AG04450 (cell line): ENCODE measurements around the gene NBEAL2. TPM values are rescaled to one million over a fixed set of nuclear protein-coding genes. Genes with fewer than 3 reads are reported as not detected.

Source experiments
- CTCF ChIA-PET: fragments of 300-600, 350-600 bp; formaldehyde crosslinking; extraction: SDS; loops from one replicate; lab custom pipeline; 2022; ENCODE audit warnings: antibody characterized with exemption, inconsistent platforms; lab: Charles Lee
- POLR2A ChIA-PET: fragments of 350-600 bp; formaldehyde crosslinking; extraction: SDS; loops from one replicate; lab custom pipeline; 2021; ENCODE audit warnings: antibody characterized with exemption, inconsistent platforms; lab: Yijun Ruan, JAX
- DNase-seq: peaks from one replicate; pipeline ENCODE4 v3.0.0-alpha.2; 2011; ENCODE audit warnings: low read depth, low spot score
- H3K27ac ChIP-seq: one replicate; pipeline ENCODE4 v1.5.1; 2012; ENCODE audit warnings: low read depth, low read length, control low read depth
- H3K27me3 ChIP-seq: one replicate; pipeline ENCODE4 v1.6.0; 2012; ENCODE audit warnings: low read length; ENCODE audit not compliant: control insufficient read depth, insufficient read depth
- H3K4me3 ChIP-seq: 2 replicates; pipeline ENCODE4 v1.5.1; 2011; ENCODE audit warnings: mild to moderate bottlenecking, low read depth, low read length, control low read depth
- H3K9me3 ChIP-seq: 2 replicates; pipeline ENCODE4 v1.5.1; 2012; ENCODE audit warnings: low read length; ENCODE audit not compliant: control insufficient read depth, insufficient read depth
- CTCF ChIP-seq: IDR thresholded peaks from 2 replicates; pipeline ENCODE4 v1.5.1; 2011; ENCODE audit warnings: low read depth, low read length, control low read depth, inconsistent platforms
- polyA plus RNA-seq: library from polyadenylated mRNA; depleted of rRNA; stranded (reverse); fragments of >200 nt; gene quantifications from 2 replicates; pipeline ENCODE4 v1.2.3, GENCODE V29; 2011

Gene NBEAL2
- polyA plus RNA-seq, 1 experiment = 2.1 TPM

- CTCF ChIA-PET = no interaction called here
Measured at GRCh38 chr3:46987319-46987742, 7.9 kb downstream of the NBEAL2 start.

GRCh38 chr3:46987743-46988401 is 8.4 kb downstream of the NBEAL2 start:
- Histone ChIP-seq H3K27me3 (no peaks in the 10 kb centered on the region), H3K9me3 (no peaks in the 10 kb centered on the region; the same call in 1 of the 2 replicates), H3K4me3 (no peak overlapping the region), H3K27ac (no peak overlapping the region)
- ChIA-PET CTCF (no interaction called here), POLR2A (interaction anchor here (0.6 kb wide), 1 partner anchor 52 kb away, joined by 3 read pairs; no protein-coding TSS in a partner anchor)
- no peak for DNase-seq
- TF ChIP-seq CTCF = no peak

More at GRCh38 chr3:46987319-46987742, 7.9 kb downstream of the NBEAL2 start:
- DNase-seq = no peak
- no peak for TF ChIP-seq CTCF
- no peak overlapping the region for H3K27ac ChIP-seq
- POLR2A ChIA-PET = interaction anchor here (0.6 kb wide), 1 partner anchor 52 kb away, joined by 3 read pairs; no protein-coding TSS in a partner anchor
- H3K27me3 ChIP-seq = no peaks in the 10 kb centered on the region
- H3K4me3 ChIP-seq = no peak overlapping the region
- H3K9me3 ChIP-seq = no peaks in the 10 kb centered on the region; the same call in 1 of the 2 replicates

- DNase-seq = no peak
- Histone ChIP-seq H3K27me3 (no peaks in the 10 kb centered on the region), H3K9me3 (no peaks in the 10 kb centered on the region; the same call in 1 of the 2 replicates), H3K4me3 (no peak overlapping the region), H3K27ac (no peak overlapping the region)
- ChIA-PET POLR2A (no interaction called here), CTCF (no interaction called here)
- no peak for TF ChIP-seq CTCF
Measured at GRCh38 chr3:46988616-46989015, 9.2 kb downstream of the NBEAL2 start.

GRCh38 chr3:46989146-46989810 is 9.8 kb downstream of the NBEAL2 start:
- ChIA-PET POLR2A (no interaction called here), CTCF (no interaction called here)
- Histone ChIP-seq H3K9me3 (no peaks in the 10 kb centered on the region; the same call in 1 of the 2 replicates), H3K27ac (no peak overlapping the region), H3K4me3 (no peak overlapping the region), H3K27me3 (no peaks in the 10 kb centered on the region)
- TF ChIP-seq CTCF = no peak
- DNase-seq = no peak
